ENCODE results near the gene PTPRN2. TPM values are rescaled to one million over a fixed set of nuclear protein-coding genes. Genes with fewer than 3 reads are reported as not detected.

PTPRN2 gene
- total RNA-seq, 1 donor from 2014 or later = 2.4 TPM

- DNase-seq (ENCODE audit: low read depth) = no peak
- Histone ChIP-seq H3K4me3 (ENCODE audit: low read depth, low read length) (no peak overlapping the region), H3K27me3 (ENCODE audit: control insufficient read depth, insufficient read depth, low read length) (no peaks in the 10 kb centered on the region), H3K36me3 (ENCODE audit: control insufficient read depth, insufficient read depth, low read length) (no peaks in the 10 kb centered on the region)
- no peak for TF ChIP-seq CTCF (IDR thresholded peaks at IDR 0.05; ENCODE audit: insufficient read depth, low read length, poor library complexity, severe bottlenecking)
These were observed 1025.7 kb downstream of the PTPRN2 start for GRCh38 chr7:157561816-157562410.

DNA sequence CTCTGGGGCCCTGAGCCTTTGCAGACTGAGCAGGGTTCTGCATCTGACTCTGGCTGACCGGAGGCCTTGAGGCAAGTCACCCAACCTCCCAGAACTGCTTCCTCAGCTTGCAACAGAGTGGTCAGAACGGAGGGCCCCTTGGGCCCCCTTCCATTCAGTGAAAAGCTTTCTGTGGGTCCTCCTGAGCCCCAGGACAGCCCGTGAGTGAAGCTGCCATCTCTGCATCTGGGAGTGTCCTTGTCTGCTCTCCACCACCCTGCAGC is 1026.2 kb downstream of the PTPRN2 start:
- H3K36me3 ChIP-seq (ENCODE audit: control insufficient read depth, insufficient read depth, low read length) = no peaks in the 10 kb centered on the region
- no peaks in the 10 kb centered on the region for H3K27me3 ChIP-seq (ENCODE audit: control insufficient read depth, insufficient read depth, low read length)
- TF ChIP-seq CTCF (IDR thresholded peaks at IDR 0.05; ENCODE audit: insufficient read depth, low read length, poor library complexity, severe bottlenecking) = no peak
- H3K4me3 ChIP-seq (ENCODE audit: low read depth, low read length) = no peak overlapping the region
- no peak for DNase-seq (ENCODE audit: low read depth)

GRCh38 chr7:157560710-157561522 is 1026.7 kb downstream of the PTPRN2 start:
- Histone ChIP-seq H3K4me3 (ENCODE audit: low read depth, low read length) (no peak overlapping the region), H3K36me3 (ENCODE audit: control insufficient read depth, insufficient read depth, low read length) (no peaks in the 10 kb centered on the region), H3K27me3 (ENCODE audit: control insufficient read depth, insufficient read depth, low read length) (no peaks in the 10 kb centered on the region)
- TF ChIP-seq CTCF (IDR thresholded peaks at IDR 0.05; ENCODE audit: insufficient read depth, low read length, poor library complexity, severe bottlenecking) = no peak
- no peak for DNase-seq (ENCODE audit: low read depth)

DNA sequence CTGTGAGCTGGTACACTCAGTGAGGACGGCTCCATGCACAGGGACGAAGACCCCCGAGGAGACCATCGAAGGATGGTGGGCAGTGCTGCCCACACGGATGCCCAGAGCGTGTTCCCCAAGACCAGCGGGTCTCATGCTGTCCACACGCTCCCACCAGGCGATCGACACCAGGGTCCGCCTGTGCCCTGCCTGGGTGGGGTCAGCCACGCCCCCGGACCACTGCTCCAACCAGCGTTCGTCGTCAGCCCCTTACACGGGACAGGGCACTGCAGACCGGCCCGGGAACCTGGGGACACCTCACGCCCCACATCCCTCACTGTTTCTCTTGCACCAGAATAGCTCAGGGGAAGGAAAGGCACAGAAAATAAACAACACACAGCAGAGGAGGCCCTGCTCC is 1027.4 kb downstream of the PTPRN2 start:
- no peak for TF ChIP-seq CTCF (IDR thresholded peaks at IDR 0.05; ENCODE audit: insufficient read depth, low read length, poor library complexity, severe bottlenecking)
- no peaks in the 10 kb centered on the region for H3K36me3 ChIP-seq (ENCODE audit: control insufficient read depth, insufficient read depth, low read length)
- DNase-seq (ENCODE audit: low read depth) = no peak
- no peak overlapping the region for H3K4me3 ChIP-seq (ENCODE audit: low read depth, low read length)
- H3K27me3 ChIP-seq (ENCODE audit: control insufficient read depth, insufficient read depth, low read length) = no peaks in the 10 kb centered on the region

DNA sequence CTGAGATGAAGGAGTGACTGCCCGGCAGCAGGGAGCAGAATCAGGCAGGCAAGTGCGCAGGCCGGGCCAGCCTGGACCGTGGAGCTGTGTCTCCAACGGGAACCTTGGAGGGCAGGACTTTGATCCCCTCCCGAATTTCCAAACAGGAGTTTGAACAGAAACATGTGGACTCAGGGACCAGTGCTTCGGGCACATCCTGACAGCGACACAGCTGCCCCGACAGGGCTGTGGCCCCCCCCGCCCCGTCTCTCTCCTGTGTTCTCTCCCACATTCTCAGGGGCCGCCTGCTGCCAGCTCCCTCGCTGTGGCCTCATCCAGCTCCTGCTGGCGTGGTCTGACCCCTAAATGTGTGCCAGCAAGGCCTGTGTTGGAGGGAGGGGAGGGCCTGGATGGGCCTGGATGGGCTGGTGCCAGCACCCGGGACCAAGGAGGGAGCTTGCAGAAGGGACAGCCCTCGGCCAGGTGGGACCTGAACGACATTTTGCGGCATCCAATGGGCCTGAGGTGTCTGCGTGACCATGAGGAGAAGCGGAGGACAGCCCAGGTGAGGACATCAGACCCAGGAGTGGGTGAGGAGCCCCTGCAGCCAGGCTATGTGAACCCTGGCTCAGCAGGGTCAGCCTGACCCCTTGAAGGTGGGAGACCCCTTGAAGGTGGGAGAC is 1027.9 kb downstream of the PTPRN2 start:
- Histone ChIP-seq H3K4me3 (ENCODE audit: low read depth, low read length) (no peak overlapping the region), H3K27me3 (ENCODE audit: control insufficient read depth, insufficient read depth, low read length) (no peaks in the 10 kb centered on the region), H3K36me3 (ENCODE audit: control insufficient read depth, insufficient read depth, low read length) (no peaks in the 10 kb centered on the region)
- DNase-seq (ENCODE audit: low read depth) = no peak
- TF ChIP-seq CTCF (IDR thresholded peaks at IDR 0.05; ENCODE audit: insufficient read depth, low read length, poor library complexity, severe bottlenecking) = no peak

Measured in kidney epithelial cell (primary cell).